Activated T-cell treated with anti-CD3 and anti-CD28 coated beads, Interleukin-2, amount 50 U/mL, for 48 hours (primary cell): ENCODE measurements around the gene CIAO3.

Source experiments
- DNase-seq, 2 experiments: peaks; one replicate each; pipeline ENCODE4 v3.0.0-alpha.2; 2020

Gene CIAO3

GRCh38 chr16:734208-734980 lies 6.4 kb downstream of the CIAO3 start:
- DNase-seq: no peak

DNA sequence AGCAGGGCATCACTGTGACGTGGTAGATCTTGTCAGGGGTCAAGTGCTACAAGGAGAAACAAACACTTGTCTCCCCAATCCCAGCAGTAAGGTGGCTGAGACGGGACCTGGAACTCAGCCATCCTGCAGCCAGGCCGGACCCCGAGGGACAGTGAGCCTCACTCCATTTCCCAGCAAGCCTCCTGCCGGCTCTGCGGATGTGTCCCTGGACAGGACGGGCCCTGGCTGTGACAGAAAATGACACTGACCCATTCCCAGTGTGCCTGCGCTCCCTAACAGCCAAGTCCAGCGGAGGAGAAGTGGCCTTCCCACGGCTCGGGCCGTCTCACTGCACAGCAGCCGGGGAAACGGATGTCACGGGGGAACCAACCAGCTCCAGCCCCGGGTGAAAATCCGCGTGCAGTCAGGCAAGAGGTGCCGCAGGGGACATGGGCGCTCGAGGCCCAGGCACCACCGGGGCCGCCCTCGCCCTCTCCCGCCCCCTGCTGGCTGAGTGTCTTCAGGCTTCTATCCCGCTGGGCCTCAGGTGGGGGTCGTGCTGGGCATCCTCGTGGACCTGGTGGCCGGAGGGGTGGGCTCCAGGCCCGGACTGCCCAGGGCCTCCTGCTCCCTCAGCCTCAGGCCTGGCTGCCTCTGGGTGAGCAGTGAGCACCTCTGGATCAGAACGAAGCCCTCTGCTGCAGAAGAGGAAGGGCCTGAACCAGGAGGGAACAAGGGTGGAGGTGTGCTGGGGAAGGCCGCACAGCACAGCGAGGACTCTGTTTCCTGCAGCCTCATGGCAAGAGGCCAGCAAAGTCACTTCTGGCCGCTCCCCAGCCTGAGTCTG lies 7.2 kb downstream of the CIAO3 start:
- DNase-seq: peak; percentile 64 to 65

DNA sequence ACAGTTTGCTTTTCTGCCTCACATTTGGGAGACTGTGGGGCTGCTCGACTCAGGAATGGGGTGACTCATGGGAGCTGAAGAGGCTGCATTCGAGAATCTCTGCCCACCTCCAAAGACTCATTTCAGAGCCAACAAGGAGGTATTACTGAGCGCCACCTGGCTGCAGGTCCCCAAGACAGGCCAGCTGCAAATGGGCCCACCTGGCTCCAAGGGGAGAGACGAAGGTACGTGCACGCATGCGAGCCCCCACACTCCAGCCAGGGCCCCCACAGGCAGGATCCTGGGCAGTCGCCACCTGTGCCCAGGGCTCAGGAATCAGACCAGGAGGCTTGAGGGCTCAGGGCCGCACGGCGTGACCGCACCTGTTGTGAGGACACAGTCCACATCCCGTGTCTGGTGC lies 7.9 kb downstream of the CIAO3 start:
- no peak for DNase-seq

DNA sequence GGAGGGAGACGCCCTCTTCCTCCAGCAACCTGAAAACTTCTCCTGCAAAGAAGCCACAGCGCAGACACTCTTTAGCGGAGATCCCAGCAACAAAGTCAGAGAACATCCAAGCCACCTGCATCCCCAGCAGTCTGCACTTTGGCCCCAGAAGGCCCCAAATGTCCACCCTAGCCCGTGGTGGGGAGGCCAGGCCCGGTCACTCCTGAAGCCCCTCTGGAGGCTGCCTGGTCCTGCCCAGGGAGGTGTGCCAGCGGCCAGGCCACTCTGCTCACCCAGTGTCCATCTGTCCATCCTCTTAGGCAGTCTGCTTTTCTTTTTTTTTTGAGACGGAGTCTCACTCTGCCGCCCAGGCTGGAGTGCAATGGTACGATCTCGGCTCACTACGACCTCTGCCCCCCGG lies 8.5 kb downstream of the CIAO3 start:
- DNase-seq: no peak

- DNase-seq: peak; percentile 24 to 25
Observed at GRCh38 chr16:730666-731509, 9.9 kb downstream of the CIAO3 start.

GRCh38 chr16:729768-730665 lies 10.8 kb downstream of the CIAO3 start:
- peak; percentile 19 to 27 for DNase-seq

DNA sequence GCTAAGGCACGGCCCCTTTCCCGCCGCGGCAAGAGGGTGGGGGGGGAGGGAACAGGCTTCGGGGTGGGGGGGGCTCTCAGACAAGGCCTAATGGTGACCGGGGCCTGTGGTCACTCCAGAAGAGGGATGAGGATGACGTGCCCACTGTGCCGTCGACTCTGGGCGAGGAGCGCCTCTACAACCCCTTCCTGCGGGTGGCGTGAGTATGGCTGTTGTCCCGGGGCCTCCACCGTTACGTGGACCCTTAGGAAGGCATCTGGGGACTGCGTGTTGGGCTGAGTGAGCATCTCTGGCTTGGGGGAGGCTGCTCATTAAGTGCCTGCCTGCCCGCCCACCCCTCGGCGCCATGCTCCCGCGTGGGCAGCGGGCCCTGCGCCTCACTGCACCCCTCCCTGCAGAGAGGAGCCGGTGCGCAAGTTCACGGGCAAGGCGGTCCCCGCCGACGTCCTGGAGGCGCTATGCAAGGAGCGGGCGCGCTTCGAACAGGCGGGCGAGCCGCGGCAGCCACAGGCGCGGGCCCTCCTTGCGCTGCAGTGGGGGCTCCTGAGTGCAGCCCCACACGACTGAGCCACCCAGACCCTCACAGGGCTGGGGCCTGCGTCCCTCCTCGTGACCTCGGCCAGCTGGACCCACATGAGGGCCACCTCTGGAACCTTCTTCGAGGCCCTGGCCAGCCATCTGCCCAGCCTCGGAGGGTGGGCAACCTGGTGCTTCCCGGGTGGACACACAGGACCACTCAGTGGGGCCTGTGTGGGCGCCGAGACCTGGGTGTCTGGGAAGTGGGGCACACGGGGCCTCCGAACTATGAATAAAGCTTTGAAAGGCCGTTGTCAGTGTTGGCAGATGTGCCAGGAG lies 11.7 kb downstream of the CIAO3 start:
- DNase-seq: peak; percentile 35

DNA sequence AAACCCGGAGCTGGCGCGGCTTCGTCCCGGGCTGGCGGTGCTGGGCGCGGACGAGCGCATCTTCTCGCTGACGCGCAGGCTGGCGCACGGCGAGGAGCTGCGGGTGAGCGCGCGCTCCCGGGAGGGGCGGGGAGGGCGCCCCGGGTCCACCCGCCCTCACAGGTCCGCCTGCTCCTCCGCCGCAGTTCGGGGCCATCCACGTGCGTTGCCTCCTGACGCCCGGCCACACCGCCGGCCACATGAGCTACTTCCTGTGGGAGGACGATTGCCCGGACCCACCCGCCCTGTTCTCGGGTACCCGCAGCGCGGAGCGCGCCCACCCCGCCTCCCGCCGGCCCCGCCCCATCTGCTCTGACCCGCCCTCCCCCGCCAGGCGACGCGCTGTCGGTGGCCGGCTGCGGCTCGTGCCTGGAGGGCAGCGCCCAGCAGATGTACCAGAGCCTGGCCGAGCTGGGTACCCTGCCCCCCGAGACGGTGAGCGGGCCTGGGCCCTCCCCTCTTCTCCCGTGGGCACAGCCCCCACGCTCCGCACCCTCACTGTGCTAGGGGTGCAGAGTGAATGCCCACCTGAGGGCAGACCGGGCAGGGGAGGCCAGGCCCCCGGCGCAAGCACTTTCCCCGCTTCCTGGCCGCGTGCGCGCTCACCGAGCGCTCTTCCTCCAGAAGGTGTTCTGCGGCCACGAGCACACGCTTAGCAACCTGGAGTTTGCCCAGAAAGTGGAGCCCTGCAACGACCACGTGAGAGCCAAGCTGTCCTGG lies 12.5 kb downstream of the CIAO3 start:
- DNase-seq: peak; percentile 73 to 78

GRCh38 chr16:727291-727977 lies 13.4 kb downstream of the CIAO3 start:
- DNase-seq: peak; percentile 51 to 59

DNA sequence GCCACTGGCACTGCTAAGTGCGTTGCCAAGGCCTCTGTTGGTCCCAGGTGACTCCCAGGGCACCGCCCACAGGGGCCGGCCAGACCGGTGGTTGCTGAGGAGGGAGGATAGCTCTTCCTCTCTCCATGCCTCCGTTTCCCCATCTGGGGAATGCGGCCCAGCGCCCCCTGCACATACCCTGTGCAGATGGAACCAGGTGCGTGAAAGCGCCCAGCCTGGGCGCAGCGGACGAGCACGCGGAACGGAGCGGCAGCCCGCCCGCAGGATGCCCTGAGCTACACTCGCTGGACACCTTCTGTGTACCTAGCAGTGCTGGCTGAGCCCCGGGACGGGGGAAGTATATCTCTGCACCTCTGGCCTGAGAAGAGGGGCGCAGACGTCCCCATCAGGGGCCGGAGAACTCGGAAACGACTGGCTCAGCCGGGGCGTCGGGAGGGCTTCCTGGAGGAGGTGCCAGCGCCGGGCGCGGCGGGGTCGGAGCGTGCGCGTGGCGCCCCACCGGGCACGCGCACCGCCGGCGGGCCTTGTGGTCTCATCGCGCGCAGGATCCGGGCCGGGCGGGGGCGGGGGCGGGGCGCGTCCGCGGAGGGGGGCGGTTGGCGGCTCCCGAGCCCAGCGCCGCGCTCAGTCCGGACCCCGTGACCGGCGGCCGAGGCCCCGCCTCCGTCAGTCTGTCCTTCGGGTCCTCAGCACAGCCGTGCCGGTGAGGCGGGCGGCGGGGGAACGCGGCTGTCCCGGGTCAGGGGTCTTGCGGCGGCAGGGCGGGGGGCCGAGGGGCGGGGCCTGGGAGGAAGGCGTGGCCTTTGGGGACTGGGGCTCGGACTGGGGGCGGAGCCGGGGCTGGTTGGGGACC lies 14.1 kb downstream of the CIAO3 start, which contains the start of the genes CCDC78 and HAGHL:
CCDC78 (minus strand) TSS at position 6 of the 853 bp plus-strand sequence. CDS start 76 bp downstream, outside the sequence.
HAGHL (plus strand) TSS at position 669 of the 853 bp plus-strand sequence. CDS start 404 bp downstream, outside the sequence.
- DNase-seq: peak; percentile 77 to 78

DNA sequence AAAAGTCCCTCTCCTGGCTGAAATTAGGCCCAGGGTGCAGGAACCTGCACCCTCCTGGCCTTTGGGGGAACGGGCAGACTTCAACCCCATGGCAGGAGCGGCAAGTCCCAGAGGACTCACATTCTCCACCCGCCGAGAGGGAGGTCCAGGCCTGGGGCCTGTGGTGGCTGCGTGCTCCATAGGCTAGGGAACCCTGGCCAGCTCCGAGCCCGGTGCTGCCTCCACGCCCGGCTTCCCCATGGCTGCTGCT lies 14.7 kb downstream of the CIAO3 start:
- DNase-seq: no peak

- DNase-seq: no peak
Observed at GRCh38 chr16:725463-726187, 15.2 kb downstream of the CIAO3 start.

GRCh38 chr16:725041-725376 lies 15.8 kb downstream of the CIAO3 start:
- no peak for DNase-seq

- DNase-seq: no peak
Observed at GRCh38 chr16:724188-725040, 16.4 kb downstream of the CIAO3 start.

- DNase-seq: no peak
Observed at GRCh38 chr16:723695-724094, 17.1 kb downstream of the CIAO3 start.

DNA sequence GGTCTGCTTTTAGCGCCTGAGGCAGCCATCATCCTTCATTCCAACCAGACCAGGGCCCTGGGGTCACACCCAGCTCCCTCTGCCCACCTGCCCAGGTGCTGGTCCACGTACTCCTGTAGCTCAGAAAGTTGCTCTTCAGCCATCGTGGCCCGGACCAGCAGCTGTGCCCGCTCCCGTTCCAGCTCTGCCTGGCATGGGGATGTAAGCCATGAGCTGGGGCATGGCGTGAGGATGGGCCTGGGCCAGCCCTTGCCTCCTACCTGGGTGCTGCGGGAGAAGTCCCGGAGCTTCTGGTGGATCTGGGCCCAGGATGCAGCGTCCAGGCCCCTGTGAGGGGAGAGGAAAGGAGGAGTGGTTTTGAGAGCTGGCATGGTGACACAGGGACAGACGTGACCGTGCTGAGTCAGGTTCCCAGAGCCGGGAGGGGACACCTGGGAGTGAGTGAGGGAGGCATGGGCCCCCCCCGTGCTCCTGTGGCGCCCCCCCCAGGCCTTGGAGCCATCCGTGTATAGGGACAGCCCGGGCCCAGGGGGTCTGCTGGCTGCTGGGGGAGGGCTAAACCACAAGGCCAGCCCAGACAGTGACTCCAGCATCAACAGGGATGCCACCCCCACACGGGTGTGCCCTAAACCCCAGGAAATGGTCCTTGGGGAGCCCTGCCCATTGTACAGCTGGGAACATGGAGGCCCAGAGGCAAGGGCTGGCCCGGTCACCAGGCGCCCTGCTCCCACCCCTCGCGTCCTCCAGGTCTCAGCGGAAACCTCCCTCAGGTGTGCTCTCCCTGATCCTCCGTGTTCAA lies 17.8 kb downstream of the CIAO3 start:
- DNase-seq: no peak
